CD4-positive, alpha-beta T cell (primary cell): ENCODE data around the gene SPATC1L. TPM values are rescaled to one million over a fixed set of nuclear protein-coding genes. Genes with fewer than 3 reads are reported as not detected.

Source experiments
- ATAC-seq: fragments of 200-7000 bp; cut with Tn5 transposase; one replicate; pipeline ENCODE4 v1.10.0; 2022; ENCODE audit warnings: mild to moderate bottlenecking; ENCODE audit not compliant: poor library complexity
- CTCF ChIA-PET: fragments of 350-600 bp; sonication (Branson Sonifier 250); formaldehyde crosslinking; loops from one replicate; lab custom pipeline; 2021; ENCODE audit warnings: antibody characterized with exemption, inconsistent platforms; lab: Charles Lee
- POLR2A ChIA-PET: fragments of 350-600 bp; sonication (Branson Sonifier 250); formaldehyde crosslinking; loops from one replicate; lab custom pipeline; 2021; ENCODE audit warnings: antibody characterized with exemption, inconsistent platforms; lab: Charles Lee
- DNase-seq, 14 experiments: peaks; one replicate each; pipeline ENCODE4 v3.0.0-alpha.2; 2013 to 2020; ENCODE audit warnings: mixed read lengths in 2 of 14
- H3K27ac ChIP-seq, 2 donors: one replicate each; pipeline versions ENCODE4 v1.5.1 to v1.7.0; 2013; ENCODE audit warnings: low read length in 2 of 2, low read depth in 1 of 2, mild to moderate bottlenecking in 1 of 2
- H3K27me3 ChIP-seq, 2 experiments: 1 replicate in 1 of 2; 2 replicates in 1 of 2; pipeline versions ENCODE4 v1.6.1 to v1.7.0; 2013; ENCODE audit warnings: low read length in 2 of 2, control low read depth in 1 of 2, mild to moderate bottlenecking in 1 of 2, moderate library complexity in 1 of 2; ENCODE audit not compliant: insufficient read depth in 2 of 2, control insufficient read depth in 1 of 2
- H3K36me3 ChIP-seq: one replicate; pipeline ENCODE4 v1.6.1; 2013; ENCODE audit warnings: low read length, control low read depth; ENCODE audit not compliant: insufficient read depth
- H3K4me1 ChIP-seq: one replicate; pipeline ENCODE4 v1.6.1; 2013; ENCODE audit warnings: low read length, control low read depth; ENCODE audit not compliant: insufficient read depth
- H3K4me3 ChIP-seq: one replicate; pipeline ENCODE4 v1.5.1; 2013; ENCODE audit warnings: mild to moderate bottlenecking, low read length, moderate library complexity
- H3K9me3 ChIP-seq, 2 experiments: 1 replicate in 1 of 2; 2 replicates in 1 of 2; pipeline versions ENCODE4 v1.6.1 to v1.7.0; 2013; ENCODE audit warnings: low read length in 2 of 2, mild to moderate bottlenecking in 2 of 2, control low read depth in 1 of 2, moderate library complexity in 1 of 2; ENCODE audit not compliant: control insufficient read depth in 1 of 2, insufficient read depth in 1 of 2
- H3K27ac Mint-ChIP-seq: one replicate; pipeline ENCODE4 v1.8.0; 2020; ENCODE audit warnings: mixed read lengths
- H3K27me3 Mint-ChIP-seq: one replicate; pipeline ENCODE4 v1.8.0; 2021; ENCODE audit warnings: mixed read lengths
- H3K36me3 Mint-ChIP-seq: one replicate; pipeline ENCODE4 v1.8.0; 2021; ENCODE audit warnings: low read depth, mixed read lengths
- H3K4me1 Mint-ChIP-seq: one replicate; pipeline ENCODE4 v1.8.0; 2021; ENCODE audit warnings: low read depth, mixed read lengths
- H3K4me3 Mint-ChIP-seq: one replicate; pipeline ENCODE4 v1.8.0; 2020; ENCODE audit warnings: mild to moderate bottlenecking, mixed read lengths
- H3K9me3 Mint-ChIP-seq: one replicate; pipeline ENCODE4 v1.8.0; 2020; ENCODE audit warnings: mixed read lengths
- intact Hi-C, 2 experiments: fragments of 100-400 bp; cut with DNase I in 1 of 2; cut with micrococcal nuclease in 1 of 2; formaldehyde crosslinking; loops; one replicate each; pipeline versions ENCODE4 v1.15.1 to v1.9.0; 2023 to 2025; cut with DNase I, micrococcal nuclease
- total RNA-seq, 174 experiments: library from RNA in 2 of 174; stranded (reverse) in 2 of 174; gene quantifications; one replicate each; pipeline ENCODE4 v1.2.3 and lab custom pipeline; 2021 to 2026
- TF ChIP-seq, protein P1 (sequence below): fragments of 200-600 bp; IDR thresholded peaks from one replicate; pipeline ENCODE4 v1.8.0; 2022; ENCODE audit warnings: antibody characterized with exemption, mild to moderate bottlenecking

SPATC1L gene
- total RNA-seq, 2 experiments from 2014 or later: 2.8 to 3.0 TPM

DNA sequence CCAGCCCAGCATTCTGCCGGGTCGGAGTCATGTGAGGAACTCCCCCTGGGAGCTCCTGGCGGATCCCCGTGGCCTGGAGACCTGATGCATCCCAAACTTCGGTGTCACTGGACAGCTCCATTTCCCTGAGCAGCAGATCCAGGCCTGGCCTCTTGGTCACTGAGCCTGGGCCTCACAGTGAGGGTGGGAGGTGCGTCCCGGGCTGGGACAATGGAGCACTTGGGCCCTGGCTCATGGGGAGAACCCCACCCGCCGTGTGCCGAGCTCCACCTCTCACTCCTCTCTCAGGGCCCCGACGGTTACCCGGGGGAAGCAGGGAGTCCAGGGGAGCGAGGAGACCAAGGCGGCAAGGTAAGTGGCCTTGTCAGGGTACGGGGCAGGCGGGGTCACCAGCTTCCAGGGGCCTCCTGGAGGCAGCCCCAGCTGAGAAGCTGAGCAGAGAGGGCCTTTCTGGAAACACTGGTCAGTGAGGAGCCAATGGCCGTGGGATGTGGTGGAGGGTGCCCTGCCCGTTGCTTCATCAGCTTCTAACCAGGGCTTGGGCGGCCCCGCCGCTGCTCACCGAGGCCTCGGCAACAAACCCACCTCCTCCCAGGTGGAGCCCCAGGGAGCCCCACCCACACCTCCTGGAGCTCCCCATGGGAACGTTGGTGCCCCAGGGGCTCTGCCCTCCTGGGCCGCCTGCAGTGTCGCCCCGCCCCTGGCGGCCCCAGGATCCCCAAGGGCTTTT, 66.5 kb downstream of the SPATC1L start:
- Histone ChIP-seq H3K4me3 (no peak overlapping the region), H3K36me3 (no peaks in the 10 kb centered on the region), H3K9me3 (peaks cover 0 to 22% of the 10 kb centered on the region in 2 experiments), H3K27me3 (no peaks in the 10 kb centered on the region), H3K4me1 (no peaks in the 10 kb centered on the region), H3K27ac (no peak overlapping the region)
- Mint-ChIP-seq H3K9me3 (no peaks in the 10 kb centered on the region), H3K27me3 (no peaks in the 10 kb centered on the region), H3K27ac (no peak overlapping the region), H3K4me3 (no peak overlapping the region), H3K4me1 (no peaks in the 10 kb centered on the region), H3K36me3 (peaks cover 5% of the 10 kb centered on the region)
- POLR2A ChIA-PET: no interaction called here
- intact Hi-C loops: no loop called here
- no peak for ATAC-seq
- TF ChIP-seq, protein P1, sequence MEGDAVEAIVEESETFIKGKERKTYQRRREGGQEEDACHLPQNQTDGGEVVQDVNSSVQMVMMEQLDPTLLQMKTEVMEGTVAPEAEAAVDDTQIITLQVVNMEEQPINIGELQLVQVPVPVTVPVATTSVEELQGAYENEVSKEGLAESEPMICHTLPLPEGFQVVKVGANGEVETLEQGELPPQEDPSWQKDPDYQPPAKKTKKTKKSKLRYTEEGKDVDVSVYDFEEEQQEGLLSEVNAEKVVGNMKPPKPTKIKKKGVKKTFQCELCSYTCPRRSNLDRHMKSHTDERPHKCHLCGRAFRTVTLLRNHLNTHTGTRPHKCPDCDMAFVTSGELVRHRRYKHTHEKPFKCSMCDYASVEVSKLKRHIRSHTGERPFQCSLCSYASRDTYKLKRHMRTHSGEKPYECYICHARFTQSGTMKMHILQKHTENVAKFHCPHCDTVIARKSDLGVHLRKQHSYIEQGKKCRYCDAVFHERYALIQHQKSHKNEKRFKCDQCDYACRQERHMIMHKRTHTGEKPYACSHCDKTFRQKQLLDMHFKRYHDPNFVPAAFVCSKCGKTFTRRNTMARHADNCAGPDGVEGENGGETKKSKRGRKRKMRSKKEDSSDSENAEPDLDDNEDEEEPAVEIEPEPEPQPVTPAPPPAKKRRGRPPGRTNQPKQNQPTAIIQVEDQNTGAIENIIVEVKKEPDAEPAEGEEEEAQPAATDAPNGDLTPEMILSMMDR: no peak
- peak in 1 of 14 experiments; percentile 22 for DNase-seq
- CTCF ChIA-PET: no interaction called here

DNA sequence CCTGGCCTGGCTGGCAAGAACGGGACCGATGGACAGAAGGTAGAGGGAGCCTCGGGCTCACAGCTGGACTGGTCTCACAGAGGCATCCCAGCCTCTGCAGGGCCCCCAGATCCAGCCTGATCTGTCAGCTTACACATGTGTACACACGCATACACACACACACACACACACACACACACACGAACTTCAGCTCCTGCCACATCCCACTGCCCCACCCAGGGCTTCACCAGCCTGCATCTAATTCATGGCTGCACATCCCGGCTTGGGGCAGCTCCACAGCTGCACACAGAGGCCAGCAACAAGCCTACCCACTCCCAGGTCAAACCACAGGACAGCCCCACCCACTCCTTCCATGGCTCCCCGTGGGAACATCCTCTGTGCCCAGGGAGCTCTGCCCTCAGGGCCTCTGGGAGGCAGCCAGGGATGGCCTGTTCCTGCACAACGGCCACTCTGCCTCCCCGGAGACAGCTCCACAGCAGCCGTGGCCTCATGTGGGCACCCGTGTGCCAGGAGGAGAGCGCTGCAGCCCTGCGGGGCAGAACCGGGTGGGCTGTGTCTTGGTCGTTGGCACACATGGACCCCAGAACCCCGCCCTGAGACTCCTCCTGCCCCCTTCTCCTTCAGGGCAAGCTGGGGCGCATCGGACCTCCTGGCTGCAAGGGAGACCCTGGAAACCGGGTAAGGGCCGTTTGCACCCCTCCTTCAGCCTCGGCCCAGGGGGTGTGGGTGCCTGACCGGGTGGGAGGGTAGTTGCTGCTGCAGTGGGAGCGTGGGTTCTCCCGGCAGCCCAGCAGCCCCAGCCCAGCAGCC, 67.3 kb downstream of the SPATC1L start:
- Histone ChIP-seq H3K9me3 (peaks cover 0 to 22% of the 10 kb centered on the region in 2 experiments), H3K36me3 (peaks cover 2% of the 10 kb centered on the region), H3K27ac (no peak overlapping the region), H3K4me1 (no peaks in the 10 kb centered on the region), H3K27me3 (no peaks in the 10 kb centered on the region), H3K4me3 (no peak overlapping the region)
- H3K27me3 Mint-ChIP-seq: no peaks in the 10 kb centered on the region
- intact Hi-C loops: no loop called here
- no peak overlapping the region for H3K4me3 Mint-ChIP-seq
- CTCF ChIA-PET: no interaction called here
- TF ChIP-seq, protein P1: no peak
- peaks cover 5% of the 10 kb centered on the region for H3K36me3 Mint-ChIP-seq
- no peak overlapping the region for H3K27ac Mint-ChIP-seq
- POLR2A ChIA-PET: no interaction called here
- no peak for ATAC-seq
- DNase-seq: peak in 2 of 14 experiments; percentile 2 to 15
- no peaks in the 10 kb centered on the region for H3K9me3 Mint-ChIP-seq
- H3K4me1 Mint-ChIP-seq: no peaks in the 10 kb centered on the region

- H3K36me3 Mint-ChIP-seq: peaks cover 5% of the 10 kb centered on the region
- peaks cover 2% of the 10 kb centered on the region for H3K36me3 ChIP-seq
- no peak overlapping the region for H3K4me3 Mint-ChIP-seq
- H3K27ac Mint-ChIP-seq: no peak overlapping the region
- H3K9me3 Mint-ChIP-seq: no peaks in the 10 kb centered on the region
- no peak for ATAC-seq
- no peaks in the 10 kb centered on the region for H3K27me3 ChIP-seq
- H3K27ac ChIP-seq: no peak overlapping the region
- CTCF ChIA-PET: no interaction called here
- no peaks in the 10 kb centered on the region for H3K4me1 ChIP-seq
- TF ChIP-seq, protein P1: no peak
- no peaks in the 10 kb centered on the region for H3K4me1 Mint-ChIP-seq
- H3K4me3 ChIP-seq: no peak overlapping the region
- intact Hi-C loops: no loop called here
- peaks cover 0 to 22% of the 10 kb centered on the region in 2 experiments for H3K9me3 ChIP-seq
- no peaks in the 10 kb centered on the region for H3K27me3 Mint-ChIP-seq
- DNase-seq: peak in 1 of 14 experiments; percentile 28
- POLR2A ChIA-PET: no interaction called here
These were observed 68.0 kb downstream of the SPATC1L start for GRCh38 chr21:46116189-46116775.
